GM18517 (cell line): ENCODE measurements around the gene ATF4.
"Not testable (repeated sequence)": the region's sequence is repeated elsewhere in the genome, so short reads cannot be mapped to it uniquely, and the experiment has no call there.

Experiments
- ATAC-seq: cut with Tn5 transposase; IDR thresholded peaks from one replicate; pipeline ENCODE4 v1.9.1; 2021; ENCODE audit warnings: mild to moderate bottlenecking, moderate library complexity; ENCODE audit not compliant: unreplicated experiment

The ATF4 gene

GRCh38 chr22:39510529-39511149, 9.7 kb upstream of the ATF4 start:
- no peak for ATAC-seq

- no peak for ATAC-seq
Measured at GRCh38 chr22:39511226-39511625, 9.1 kb upstream of the ATF4 start.

- no peak for ATAC-seq
Measured at GRCh38 chr22:39512026-39512425, 8.3 kb upstream of the ATF4 start.

GRCh38 chr22:39513791-39514190, 6.6 kb upstream of the ATF4 start:
- no peak for ATAC-seq

- ATAC-seq, result no peak
Measured at GRCh38 chr22:39514373-39514973, 5.9 kb upstream of the ATF4 start.

GRCh38 chr22:39515266-39516050, 4.9 kb upstream of the ATF4 start:
- ATAC-seq, result no peak

GRCh38 chr22:39517470-39517869, 2.9 kb upstream of the ATF4 start:
- no peak for ATAC-seq

- ATAC-seq, result no peak
Measured at GRCh38 chr22:39518144-39518786, 2.1 kb upstream of the ATF4 start.

- no peak for ATAC-seq
Measured at GRCh38 chr22:39518996-39519680, 1.2 kb upstream of the ATF4 start.

- ATAC-seq, result peak; percentile 81
Measured at GRCh38 chr22:39519681-39520225, 609 bp upstream of the ATF4 start.

GRCh38 chr22:39521106-39521885, 934 bp downstream of the ATF4 start:
- not testable (repeated sequence) for ATAC-seq

- ATAC-seq, result not testable (repeated sequence)
Measured at GRCh38 chr22:39522091-39522490, 1.7 kb downstream of the ATF4 start.

GRCh38 chr22:39522567-39523300, 2.4 kb downstream of the ATF4 start:
- ATAC-seq, result no peak

- ATAC-seq, result no peak
Measured at GRCh38 chr22:39524089-39524752, 3.9 kb downstream of the ATF4 start.

- no peak for ATAC-seq
Measured at GRCh38 chr22:39524753-39525657, 4.6 kb downstream of the ATF4 start.

GRCh38 chr22:39525658-39525975, 5.3 kb downstream of the ATF4 start:
- ATAC-seq, result no peak

GRCh38 chr22:39526736-39527171, 6.4 kb downstream of the ATF4 start:
- ATAC-seq, result no peak

GRCh38 chr22:39527481-39527961, 7.2 kb downstream of the ATF4 start:
- ATAC-seq, result no peak
